ENCODE results near the gene PSMD8. TPM values are rescaled to one million over a fixed set of nuclear protein-coding genes. Genes with fewer than 3 reads are reported as not detected.

The PSMD8 gene
- total RNA-seq, 1 donor from 2014 or later: 123 TPM

- ATAC-seq (no peak), DNase-seq (no peak)
- Histone ChIP-seq H3K27me3 (no peaks in the 10 kb centered on the region), H3K27ac (no peak overlapping the region), H3K4me3 (no peak overlapping the region), H3K4me1 (peaks cover 7% of the 10 kb centered on the region), H3K9me3 (no peaks in the 10 kb centered on the region), H3K36me3 (no peaks in the 10 kb centered on the region)
- intact Hi-C loops (cut with DNase I): no loop called here
- TF ChIP-seq CTCF (IDR thresholded peaks at IDR 0.05): no peak
Observed at GRCh38 chr19:38367041-38367440, 7.3 kb upstream of the PSMD8 start.

DNA sequence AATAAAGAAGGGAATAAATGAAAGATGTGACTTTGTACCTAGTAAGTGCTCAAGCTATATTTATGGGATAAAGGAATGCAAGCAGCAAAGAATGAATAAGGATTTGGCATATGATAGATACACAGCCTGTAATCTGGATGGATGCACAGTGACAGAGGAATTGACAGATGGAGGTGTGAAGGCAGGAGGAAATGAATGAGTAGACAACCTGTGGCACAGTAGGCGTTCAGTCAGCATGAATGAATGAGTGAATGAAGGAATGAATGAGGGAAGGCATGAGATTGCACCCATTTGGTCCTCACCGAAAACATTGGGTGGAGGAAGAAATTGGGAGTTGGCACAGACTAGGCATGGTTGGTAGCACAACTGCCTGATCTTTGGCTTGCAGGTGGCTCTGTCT is 4.8 kb upstream of the PSMD8 start:
- Histone ChIP-seq H3K27ac (no peak overlapping the region), H3K9me3 (no peaks in the 10 kb centered on the region), H3K27me3 (no peaks in the 10 kb centered on the region), H3K4me3 (no peak overlapping the region), H3K36me3 (no peaks in the 10 kb centered on the region), H3K4me1 (no peaks in the 10 kb centered on the region)
- ATAC-seq (no peak), DNase-seq (no peak)
- intact Hi-C loops (cut with DNase I): no loop called here
- no peak for TF ChIP-seq CTCF (IDR thresholded peaks at IDR 0.05)

GRCh38 chr19:38370299-38370698 is 4.1 kb upstream of the PSMD8 start:
- no peak for TF ChIP-seq CTCF (IDR thresholded peaks at IDR 0.05)
- Histone ChIP-seq H3K9me3 (no peaks in the 10 kb centered on the region), H3K36me3 (no peaks in the 10 kb centered on the region), H3K4me3 (no peak overlapping the region), H3K27me3 (no peaks in the 10 kb centered on the region), H3K27ac (no peak overlapping the region), H3K4me1 (peaks cover 3% of the 10 kb centered on the region)
- intact Hi-C loops (cut with DNase I): no loop called here
- ATAC-seq: no peak
- DNase-seq: no peak

DNA sequence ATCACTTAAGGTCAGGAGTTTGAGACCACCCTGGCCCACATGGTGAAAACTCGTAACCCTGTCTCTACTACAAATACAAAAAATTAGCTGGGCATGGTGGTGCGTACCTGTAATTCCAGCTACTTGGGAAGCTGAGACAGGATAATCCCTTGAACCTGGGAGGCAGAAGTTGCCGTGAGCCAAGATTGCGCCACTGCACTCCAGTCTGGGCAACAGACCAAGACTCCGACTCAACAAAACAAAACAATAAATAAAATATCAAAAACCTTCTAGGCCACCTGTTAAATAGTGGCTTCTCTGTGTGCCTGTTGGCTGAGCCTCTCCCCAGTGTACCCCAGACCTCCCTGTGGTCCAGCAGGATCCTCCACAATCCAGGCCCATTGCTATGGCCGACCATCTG is 3.3 kb upstream of the PSMD8 start:
- no peak for TF ChIP-seq CTCF (IDR thresholded peaks at IDR 0.05)
- no peaks in the 10 kb centered on the region for H3K27me3 ChIP-seq
- ATAC-seq: no peak
- H3K9me3 ChIP-seq: no peaks in the 10 kb centered on the region
- no peak overlapping the region for H3K4me3 ChIP-seq
- intact Hi-C loops (cut with DNase I): no loop called here
- no peak for DNase-seq
- H3K36me3 ChIP-seq: no peaks in the 10 kb centered on the region
- peaks cover 10% of the 10 kb centered on the region for H3K4me1 ChIP-seq
- H3K27ac ChIP-seq: no peak overlapping the region

DNA sequence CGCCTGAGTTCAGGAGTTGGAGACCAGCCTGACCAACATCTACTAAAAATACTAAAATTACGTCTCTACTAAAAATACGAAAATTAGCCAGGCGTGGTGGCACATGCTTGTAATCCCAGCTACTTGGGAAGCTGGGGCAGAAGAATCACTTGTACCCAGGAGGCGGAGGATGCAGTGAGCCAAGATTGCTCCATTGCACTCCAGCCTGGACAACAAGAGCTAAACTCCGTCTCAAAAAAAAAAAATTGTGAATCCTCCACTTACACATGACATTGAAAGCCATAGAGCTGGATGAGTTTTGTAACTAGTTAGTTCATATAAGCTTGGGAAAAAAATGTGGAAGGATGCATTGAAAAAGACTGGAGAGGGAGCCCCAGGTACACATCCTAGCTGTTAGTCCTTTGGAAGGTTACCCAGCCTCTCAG is 452 bp upstream of the PSMD8 start:
- peaks cover 16% of the 10 kb centered on the region for H3K4me1 ChIP-seq
- no peak for ATAC-seq
- intact Hi-C loops (cut with DNase I): no loop called here
- no peaks in the 10 kb centered on the region for H3K27me3 ChIP-seq
- peak overlapping the region; percentile 82 for H3K4me3 ChIP-seq
- peaks cover 14% of the 10 kb centered on the region for H3K36me3 ChIP-seq
- TF ChIP-seq CTCF (IDR thresholded peaks at IDR 0.05): no peak
- no peaks in the 10 kb centered on the region for H3K9me3 ChIP-seq
- no peak for DNase-seq
- peak overlapping the region; percentile 85 for H3K27ac ChIP-seq

- peaks cover 16% of the 10 kb centered on the region for H3K4me1 ChIP-seq
- H3K36me3 ChIP-seq: peaks cover 25% of the 10 kb centered on the region
- H3K27ac ChIP-seq: peak overlapping the region; percentile 89
- DNase-seq (no peak), ATAC-seq (peak; percentile 0)
- TF ChIP-seq CTCF (IDR thresholded peaks at IDR 0.05): no peak
- H3K9me3 ChIP-seq: no peaks in the 10 kb centered on the region
- intact Hi-C loops (cut with DNase I): no loop called here
- peak overlapping the region; percentile 82 for H3K4me3 ChIP-seq
- H3K27me3 ChIP-seq: no peaks in the 10 kb centered on the region
Observed at GRCh38 chr19:38375098-38375493, 725 bp downstream of the PSMD8 start.

All from upper lobe of right lung (tissue), 1 donor.